ENCODE data around the gene ENO1. TPM values are rescaled to one million over a fixed set of nuclear protein-coding genes. Genes with fewer than 3 reads are reported as not detected.

ENO1 gene
- total and polyA plus RNA-seq, 10 of the 15 experiments (the other 5 are each of a cell fraction or from before 2014, with no cell fraction given) = 1,850 to 4,219 (median 2,331) TPM

DNA sequence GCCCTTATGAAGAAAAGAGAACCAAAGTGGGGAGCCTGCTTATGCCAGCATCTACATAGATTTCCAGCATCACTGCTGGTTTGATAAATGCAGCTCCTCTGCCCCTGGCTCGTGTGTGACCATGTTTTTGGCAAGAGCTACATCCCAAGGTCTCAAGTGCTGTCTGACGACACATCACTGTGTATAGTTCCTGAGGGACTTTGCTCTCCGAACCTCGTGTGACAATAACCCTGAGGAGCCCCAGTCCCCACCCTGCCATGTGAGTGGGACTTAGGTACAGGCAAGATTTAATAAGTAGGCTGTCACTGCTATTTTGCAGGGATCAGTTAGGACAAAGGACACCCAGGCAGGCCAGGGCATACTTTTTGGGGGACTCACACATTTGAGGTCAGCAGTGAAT lies 32.2 kb downstream of the ENO1 start:
- ChIA-PET RAD21 (ENCODE audit: unreplicated experiment) (interaction anchor here (1.3 kb wide), 1 partner anchor 284 kb away, joined by 5 read pairs; no protein-coding TSS in a partner anchor), POLR2A (no interaction called here), CTCF (interaction anchor here (0.7 to 7.9 kb wide), 6 partner anchors 13 to 284 kb away, joined by 3 to 143 read pairs (median 6); no protein-coding TSS in a partner anchor), SMC1A (ENCODE audit: uncharacterized antibody, unreplicated experiment) (interaction anchor here (5.8 kb wide), 1 partner anchor 118 kb away, joined by 101 read pairs; no protein-coding TSS in a partner anchor)
- H3K9me3 ChIP-seq (replicated peaks; ENCODE audit: control insufficient read depth, insufficient read depth, low read length) = no peaks in the 10 kb centered on the region; the same call in 2 of the 3 replicates
- BruUV-seq (replicated peaks) = no TSS peak
- FAIRE-seq (no peak), DNase-seq (ENCODE audit: low read depth, low spot score) (no peak), ATAC-seq (no peak)
- H2AFZ ChIP-seq (ENCODE audit: control insufficient read depth, low read depth, low read length) = no peak overlapping the region
- in situ Hi-C loops (cut with MboI) = no loop called here
- 8% methylated on average over 4 of the region's 4 CpGs for WGBS (ENCODE audit: insufficient coverage, insufficient replicate concordance, low lambda C conversion rate, missing lambda C conversion rate)
- no peak for TF ChIP-seq BRCA1 (IDR thresholded peaks at IDR 0.05; ENCODE audit: low read depth, low read length)
- TF ChIP-seq POU2F2 (IDR thresholded peaks at IDR 0.05; ENCODE audit: borderline replicate concordance, low read depth, low read length) = no peak
- TF ChIP-seq ZZZ3 (IDR thresholded peaks at IDR 0.05; ENCODE audit: control insufficient read depth, insufficient read length, low read depth) = no peak
- no peak for TF ChIP-seq WRNIP1 (IDR thresholded peaks at IDR 0.05; ENCODE audit: borderline replicate concordance, low read depth, low read length)
- no peak for TF ChIP-seq BMI1 (IDR thresholded peaks at IDR 0.05; ENCODE audit: borderline replicate concordance)
- TF ChIP-seq HCFC1 (IDR thresholded peaks at IDR 0.05; ENCODE audit: low read length) = no peak
- no peak for TF ChIP-seq NRF1 (conservative IDR thresholded peaks at IDR 0.05; ENCODE audit: low read depth, low read length)
- TF ChIP-seq SREBF2 (IDR thresholded peaks at IDR 0.05; ENCODE audit: low read length) = no peak
- TF ChIP-seq NFXL1 (IDR thresholded peaks at IDR 0.05; ENCODE audit: borderline replicate concordance) = no peak
- no peak for TF ChIP-seq PAX5 (IDR thresholded peaks at IDR 0.05; ENCODE audit: borderline replicate concordance, low read depth, low read length)
- TF ChIP-seq STAT3 (IDR thresholded peaks at IDR 0.05; ENCODE audit: low read depth, low read length) = no peak
- TF ChIP-seq, protein P1, sequence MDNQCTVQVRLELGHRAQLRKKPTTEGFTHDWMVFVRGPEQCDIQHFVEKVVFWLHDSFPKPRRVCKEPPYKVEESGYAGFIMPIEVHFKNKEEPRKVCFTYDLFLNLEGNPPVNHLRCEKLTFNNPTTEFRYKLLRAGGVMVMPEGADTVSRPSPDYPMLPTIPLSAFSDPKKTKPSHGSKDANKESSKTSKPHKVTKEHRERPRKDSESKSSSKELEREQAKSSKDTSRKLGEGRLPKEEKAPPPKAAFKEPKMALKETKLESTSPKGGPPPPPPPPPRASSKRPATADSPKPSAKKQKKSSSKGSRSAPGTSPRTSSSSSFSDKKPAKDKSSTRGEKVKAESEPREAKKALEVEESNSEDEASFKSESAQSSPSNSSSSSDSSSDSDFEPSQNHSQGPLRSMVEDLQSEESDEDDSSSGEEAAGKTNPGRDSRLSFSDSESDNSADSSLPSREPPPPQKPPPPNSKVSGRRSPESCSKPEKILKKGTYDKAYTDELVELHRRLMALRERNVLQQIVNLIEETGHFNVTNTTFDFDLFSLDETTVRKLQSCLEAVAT (IDR thresholded peaks at IDR 0.05) = no peak
- TF ChIP-seq NR2C2 (IDR thresholded peaks at IDR 0.05; ENCODE audit: borderline replicate concordance, control insufficient read depth, insufficient read length, low read depth) = no peak
- TF ChIP-seq CUX1 (IDR thresholded peaks at IDR 0.05; ENCODE audit: insufficient replicate concordance, low read depth, low read length) = no peak
- no peak for TF ChIP-seq MTA2 (IDR thresholded peaks at IDR 0.05; ENCODE audit: low read depth)
- no peak for TF ChIP-seq NBN (IDR thresholded peaks at IDR 0.05)
- TF ChIP-seq NFYB (IDR thresholded peaks at IDR 0.05; ENCODE audit: insufficient read depth, low read depth, low read length) = no peak
- peaks cover 2% of the 10 kb centered on the region; the same call in 1 of the 2 replicates for H3K4me1 ChIP-seq (ENCODE audit: control insufficient read depth, insufficient read depth, low read length)
- intact Hi-C loops (cut with micrococcal nuclease; ENCODE audit: unreplicated experiment) = no loop called here
- no peak overlapping the region for H3K9ac ChIP-seq (ENCODE audit: control insufficient read depth, insufficient read depth, low read length)
- H3K4me2 ChIP-seq (ENCODE audit: control insufficient read depth, insufficient read depth) = no peak overlapping the region
- H3K36me3 ChIP-seq (ENCODE audit: control insufficient read depth in 2 of 2, insufficient read depth in 2 of 2, low read length in 1 of 2) = no peaks in the 10 kb centered on the region
- no peak overlapping the region for H3K27ac ChIP-seq (ENCODE audit: control insufficient read depth, insufficient read depth)
- H4K20me1 ChIP-seq (ENCODE audit: control insufficient read depth, insufficient read depth) = no peaks in the 10 kb centered on the region
- H3K79me2 ChIP-seq (ENCODE audit: control insufficient read depth, insufficient read depth, low read length) = peaks cover 1% of the 10 kb centered on the region; the same call in 1 of the 2 replicates
- H3K27me3 ChIP-seq (replicated peaks in 1 of 2; ENCODE audit: control insufficient read depth in 2 of 2, insufficient read depth in 2 of 2, low read length in 1 of 2) = no peaks in the 10 kb centered on the region
- H3K4me3 ChIP-seq = no peak overlapping the region

Measured in GM12878 (cell line).